GM12892 (cell line): Measurements from ENCODE around the gene LSAMP.

Source experiments
- POLR2A ChIP-seq: IDR thresholded peaks from 2 replicates; pipeline ENCODE4 v1.6.1; 2011; ENCODE audit warnings: low read depth, low read length, control low read depth
- POLR2AphosphoS5 ChIP-seq: IDR thresholded peaks from 2 replicates; pipeline ENCODE4 v1.6.1; 2011; ENCODE audit warnings: low read depth, low read length, control low read depth

GRCh38 chr3:116306720-116307119 lies 138.6 kb downstream of the LSAMP start:
- TF ChIP-seq POLR2A (no peak), POLR2AphosphoS5 (no peak)
